ENCODE data around the gene B3GNT4.
"Not testable (repeated sequence)": the region's sequence is repeated elsewhere in the genome, so short reads cannot be mapped to it uniquely, and the experiment has no call there.

The B3GNT4 gene

DNA sequence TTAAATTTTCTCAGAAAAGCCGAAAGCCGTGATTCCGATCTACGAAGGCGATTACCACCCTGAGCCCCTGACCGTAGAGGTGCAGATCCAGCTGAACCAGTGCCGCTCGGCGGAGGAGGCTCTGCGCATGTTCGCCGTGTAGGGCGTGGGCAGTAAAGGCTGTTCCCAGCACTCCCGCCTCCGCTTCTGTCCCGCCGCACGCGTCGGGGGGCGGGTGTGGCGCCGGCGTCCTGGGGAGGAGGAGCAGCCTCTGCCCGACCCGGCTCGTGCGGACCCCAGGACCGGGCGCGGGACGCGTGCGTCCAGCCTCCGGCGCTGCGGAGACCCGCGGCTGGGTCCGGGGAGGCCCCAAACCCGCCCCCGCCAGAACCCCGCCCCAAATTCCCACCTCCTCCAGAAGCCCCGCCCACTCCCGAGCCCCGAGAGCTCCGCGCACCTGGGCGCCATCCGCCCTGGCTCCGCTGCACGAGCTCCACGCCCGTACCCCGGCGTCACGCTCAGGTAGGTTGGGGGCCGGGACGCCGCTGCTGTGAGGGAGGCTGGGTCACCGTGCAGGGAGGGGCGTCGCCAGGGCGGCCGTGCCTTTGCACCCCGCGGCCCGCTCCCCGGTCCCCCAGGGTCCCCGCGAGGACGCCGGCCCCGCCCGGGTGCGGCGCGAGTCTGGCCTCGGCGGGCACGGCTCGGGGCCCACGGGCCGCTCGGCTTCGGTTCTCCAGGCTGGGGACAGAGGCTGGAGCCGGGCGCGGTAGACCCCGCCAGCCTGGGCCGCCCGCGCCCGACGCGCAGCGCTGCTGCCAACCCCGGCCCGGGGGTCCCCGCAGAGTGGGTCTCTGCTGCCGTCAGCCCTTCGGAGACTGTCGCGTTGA lies at the start of gene B3GNT4:
Gene B3GNT4 (plus strand): TSS at position 409 of the 866 bp plus-strand sequence. CDS start 910 bp downstream, outside the sequence.
- DNase-seq (ENCODE audit: low spot score) = no peak

DNA sequence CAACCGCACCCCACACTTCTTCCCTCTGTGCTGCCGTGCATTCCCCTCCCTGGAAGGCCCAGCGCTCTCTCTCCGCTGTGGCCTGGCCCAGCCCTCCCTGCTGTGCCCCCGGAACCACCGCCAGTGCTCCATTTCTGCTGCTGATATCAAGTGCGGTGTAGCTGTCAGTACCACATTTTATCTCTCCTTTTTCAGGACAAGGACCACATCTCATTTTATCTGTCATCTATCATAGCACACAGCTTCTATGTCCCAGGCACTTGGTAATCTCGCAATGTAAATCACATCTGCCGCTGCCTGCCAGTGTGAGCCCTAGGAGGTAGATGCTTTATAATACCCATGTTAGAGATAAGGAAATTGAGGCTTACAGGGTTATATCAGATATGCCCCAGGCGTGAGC lies 47.8 kb upstream of the B3GNT4 start:
- DNase-seq (ENCODE audit: low spot score) = no peak

DNA sequence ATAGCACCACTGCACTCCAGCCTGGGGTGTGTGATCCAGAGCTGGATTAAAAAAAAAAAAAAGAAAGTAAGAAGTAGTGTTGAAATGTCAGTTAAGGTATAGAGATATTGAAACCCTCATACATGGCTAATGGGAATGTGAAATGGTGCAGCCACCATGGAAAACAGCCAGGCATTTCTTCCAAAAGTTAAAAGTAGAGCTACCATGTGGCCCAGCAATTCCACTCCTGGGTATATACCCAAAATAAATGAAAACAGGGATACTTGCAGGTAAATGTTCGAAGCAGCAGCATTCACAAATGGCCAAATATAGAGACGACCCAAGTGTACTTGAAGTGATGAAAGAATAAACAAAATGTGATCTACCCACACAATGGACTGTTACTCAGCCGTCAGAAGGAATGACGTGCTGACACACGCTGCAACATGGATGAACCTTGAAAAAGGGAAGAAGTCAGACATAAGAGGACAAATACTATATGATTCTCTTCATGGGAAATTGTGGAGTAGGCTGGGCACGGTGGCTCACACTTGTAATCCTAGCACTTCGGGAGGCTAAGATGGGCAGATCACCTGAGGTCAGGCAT lies 44.7 kb upstream of the B3GNT4 start:
- no peak for DNase-seq (ENCODE audit: low spot score)

DNA sequence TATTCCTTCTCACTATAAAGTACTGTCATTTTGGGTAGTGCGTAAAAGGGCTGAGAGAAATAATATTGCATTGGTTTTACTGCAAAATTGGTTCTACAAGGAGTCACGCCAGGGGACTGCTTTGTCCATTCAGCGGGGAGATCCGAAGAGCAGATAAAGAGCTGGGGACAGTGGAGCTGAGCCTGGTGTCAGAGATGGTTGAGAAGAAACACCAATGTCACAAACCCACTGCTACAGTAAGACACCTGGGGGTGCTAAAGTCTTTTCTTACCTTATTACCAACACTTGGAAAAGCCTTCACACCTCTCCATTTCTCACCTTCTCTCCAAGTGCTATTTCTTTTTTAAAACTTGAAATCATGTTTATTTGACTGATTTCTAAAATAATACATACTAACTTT lies 43.6 kb upstream of the B3GNT4 start:
- no peak for DNase-seq (ENCODE audit: low spot score)

DNA sequence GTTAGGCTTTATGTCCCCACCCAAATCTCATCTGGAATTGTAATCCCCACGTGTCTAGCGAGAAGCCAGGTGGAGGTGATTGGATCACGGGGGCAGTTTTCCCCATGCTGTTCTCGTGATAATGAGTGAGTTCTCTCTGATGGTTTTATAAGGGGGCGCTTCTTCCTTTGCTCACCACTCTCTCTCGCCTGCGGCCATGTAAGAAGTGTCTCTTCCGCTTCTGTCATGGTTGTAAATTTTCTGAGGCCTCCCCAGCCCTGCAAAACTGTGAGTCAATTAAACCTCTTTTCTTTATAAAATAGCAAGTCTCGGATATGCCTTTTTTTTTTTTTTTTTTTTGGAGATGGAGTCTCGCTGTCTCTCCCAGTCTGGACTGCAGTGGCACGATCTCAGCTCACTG lies 42.7 kb upstream of the B3GNT4 start:
- DNase-seq (ENCODE audit: low spot score) = no peak

DNA sequence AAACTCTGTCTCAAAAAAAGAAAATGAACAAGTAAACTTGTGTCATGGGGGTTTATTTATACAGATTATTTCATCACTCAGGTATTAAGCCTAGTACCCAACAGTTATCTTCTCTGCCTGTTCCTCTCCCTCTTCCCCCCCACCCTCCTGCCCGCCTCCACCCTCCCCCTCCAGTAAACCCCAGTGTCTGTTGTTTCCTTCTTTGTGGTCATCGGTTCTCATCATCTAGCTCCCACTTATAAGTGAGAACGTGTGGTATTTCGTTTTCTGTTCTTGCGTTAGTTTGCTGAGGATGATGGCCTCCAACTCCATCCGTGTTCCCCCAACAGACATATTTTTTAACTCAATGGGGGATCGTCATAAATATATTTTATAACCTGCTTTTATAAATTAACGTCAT lies 41.8 kb upstream of the B3GNT4 start:
- DNase-seq (ENCODE audit: low spot score) = no peak

DNA sequence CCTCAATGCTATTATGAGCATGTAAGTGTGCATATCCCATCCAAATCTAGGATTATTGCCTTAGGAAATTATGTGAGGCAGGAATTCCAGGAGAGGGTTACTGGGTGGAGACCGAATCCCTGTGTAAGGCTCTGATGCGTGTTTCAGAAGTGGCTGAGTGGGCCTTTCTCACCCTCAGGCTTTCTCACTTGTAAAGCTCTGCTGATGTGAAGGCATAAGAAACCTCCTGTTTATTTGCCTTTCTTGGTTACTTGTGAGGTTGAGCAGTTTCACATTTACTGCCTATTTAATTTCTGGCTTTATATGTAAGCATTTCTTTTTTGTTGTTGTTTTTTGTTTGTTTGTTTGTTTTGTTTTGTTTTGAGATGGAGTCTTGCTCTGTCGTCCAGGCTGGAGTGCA lies 40.5 kb upstream of the B3GNT4 start:
- no peak for DNase-seq (ENCODE audit: low spot score)

DNA sequence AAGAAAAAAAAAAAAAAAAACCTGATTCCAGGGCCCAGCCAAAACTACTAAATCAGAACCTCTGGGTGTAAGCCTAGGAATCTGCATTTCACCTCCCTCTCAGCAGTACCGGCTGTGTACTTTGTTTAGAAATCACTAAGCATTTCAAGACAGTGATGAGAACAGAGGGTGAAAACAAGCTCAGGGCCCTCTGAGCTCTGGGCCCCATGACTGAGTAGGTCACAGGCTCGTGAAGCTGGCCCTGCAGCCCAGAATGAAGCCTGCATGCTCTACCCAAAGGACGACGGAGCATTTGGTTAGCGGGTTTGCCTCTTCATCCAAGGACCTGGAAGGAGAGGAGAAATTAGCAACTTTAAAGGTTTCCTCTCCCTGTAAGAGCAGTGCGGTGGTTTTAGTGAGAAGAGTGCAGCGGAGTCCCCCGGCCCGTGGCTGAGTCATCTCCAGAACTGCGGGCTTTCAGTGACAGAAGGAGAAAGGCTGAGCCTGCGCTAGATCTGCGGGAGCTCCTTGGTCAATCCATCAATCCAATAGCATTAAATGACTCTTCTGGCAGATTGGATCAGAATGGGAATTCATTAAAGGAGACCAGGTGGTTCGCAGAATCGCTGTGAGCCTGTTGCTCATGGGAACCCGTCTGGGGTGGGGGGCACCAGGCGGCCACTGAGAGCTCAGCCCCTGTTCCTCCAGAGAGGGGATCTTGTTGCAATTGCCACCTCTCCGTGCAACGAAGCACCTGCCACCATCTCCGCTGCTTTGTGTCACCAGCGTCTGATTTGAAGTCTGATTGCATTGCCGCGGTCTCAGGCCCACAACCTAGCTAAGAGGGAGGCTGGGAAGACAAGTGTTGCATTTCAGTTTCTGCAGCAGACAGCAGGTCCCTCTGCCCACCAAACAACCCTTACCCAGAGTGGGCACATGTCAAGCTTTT lies 36.8 kb upstream of the B3GNT4 start:
- no peak for DNase-seq (ENCODE audit: low spot score)

DNA sequence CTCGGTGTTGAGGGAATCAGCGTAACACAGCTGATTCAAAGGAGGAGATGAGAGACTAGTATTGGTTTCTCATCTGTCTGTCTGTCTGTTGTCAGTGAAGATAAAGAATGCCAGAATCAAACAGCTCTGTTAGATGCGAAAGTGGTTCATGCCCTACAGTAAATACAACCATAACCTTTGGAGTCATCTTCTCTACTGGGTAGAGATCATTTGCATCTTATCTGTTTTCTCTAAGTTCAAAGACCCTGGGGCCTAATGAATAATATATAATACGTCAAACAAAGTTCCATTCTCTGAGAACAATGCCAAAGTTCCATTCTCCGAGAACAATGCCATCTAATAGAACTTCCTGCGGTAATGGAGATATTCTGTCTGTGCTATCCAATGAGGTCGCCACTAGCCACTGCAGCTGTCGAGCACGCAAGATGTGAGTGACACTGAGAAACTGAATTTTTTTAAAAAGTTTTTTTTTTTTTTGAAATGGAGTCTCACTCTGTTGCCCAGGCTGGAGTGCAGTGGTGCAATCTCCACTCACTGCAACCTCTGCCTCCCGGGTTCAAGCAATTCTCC lies 36.1 kb upstream of the B3GNT4 start:
- DNase-seq (ENCODE audit: low spot score) = no peak

DNA sequence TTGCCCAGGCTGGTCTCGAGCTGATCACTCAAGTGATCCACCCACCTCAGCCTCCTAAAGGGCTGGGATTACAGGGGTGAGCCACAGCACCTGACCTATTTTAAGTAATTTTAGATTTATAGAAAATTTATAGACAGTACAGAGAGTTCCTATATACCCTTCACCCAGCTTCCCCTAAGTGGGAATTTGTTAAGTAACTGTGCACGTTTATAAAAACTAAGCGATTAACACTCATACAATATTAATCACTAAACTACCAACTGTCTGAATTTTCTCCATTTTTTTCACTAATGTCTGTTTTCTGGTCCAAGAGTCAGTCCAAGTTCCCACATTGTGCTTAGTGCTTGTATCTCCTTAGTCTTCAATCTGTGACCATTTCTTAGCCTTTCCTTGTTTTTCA lies 35.0 kb upstream of the B3GNT4 start:
- DNase-seq (ENCODE audit: low spot score) = no peak

DNA sequence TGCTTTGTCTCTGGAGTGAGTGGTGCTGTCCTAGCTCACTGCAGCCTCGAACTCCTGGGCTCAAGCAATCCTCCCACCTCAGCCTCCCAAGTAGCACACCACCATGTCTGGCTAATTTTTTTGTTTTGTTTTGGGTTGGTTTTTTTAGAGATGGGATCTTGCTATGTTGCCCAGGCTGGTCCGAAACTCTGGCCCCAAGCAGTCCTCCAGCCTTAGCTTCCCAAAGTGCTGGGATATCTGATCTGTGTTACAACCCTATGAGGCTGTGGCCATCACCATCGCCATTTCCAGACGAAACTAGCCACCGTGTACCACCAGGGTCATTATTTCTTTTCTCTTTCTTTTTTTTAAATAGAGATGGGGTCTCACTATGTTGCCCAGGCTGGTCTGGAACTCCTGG lies 32.1 kb upstream of the B3GNT4 start:
- no peak for DNase-seq (ENCODE audit: low spot score)

DNA sequence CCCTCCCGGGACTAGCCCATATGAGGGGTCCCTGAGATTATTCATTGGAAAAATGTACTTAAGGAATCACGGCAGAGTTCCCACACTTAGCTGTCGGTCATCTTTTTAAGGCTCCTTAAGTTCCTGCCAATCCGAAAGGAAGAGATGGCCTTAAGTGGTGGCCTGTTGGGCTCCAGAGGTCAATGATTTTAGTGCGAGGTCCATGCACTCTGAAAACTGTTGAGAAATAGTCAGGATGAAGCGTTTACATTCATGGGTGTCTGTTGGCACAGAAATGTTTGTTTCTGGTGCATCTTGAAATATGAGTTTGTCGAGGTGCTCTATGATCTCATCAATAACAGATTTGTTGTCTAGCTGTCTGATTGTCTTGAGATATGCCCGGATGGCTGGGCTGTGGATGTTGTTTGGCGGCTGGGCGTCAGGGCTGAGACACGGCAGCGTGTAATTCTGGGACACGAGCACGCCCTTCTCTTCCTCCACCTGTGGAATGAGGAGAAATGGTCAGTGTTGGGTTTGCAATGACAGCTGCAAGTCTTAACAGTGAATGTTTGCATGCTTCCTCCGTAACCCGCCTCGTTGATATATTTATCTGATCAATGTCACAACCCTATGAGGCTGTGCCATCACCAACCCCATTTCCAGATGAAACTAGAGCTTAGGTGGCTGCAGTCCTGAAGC lies 31.1 kb upstream of the B3GNT4 start:
- no peak for DNase-seq (ENCODE audit: low spot score)

DNA sequence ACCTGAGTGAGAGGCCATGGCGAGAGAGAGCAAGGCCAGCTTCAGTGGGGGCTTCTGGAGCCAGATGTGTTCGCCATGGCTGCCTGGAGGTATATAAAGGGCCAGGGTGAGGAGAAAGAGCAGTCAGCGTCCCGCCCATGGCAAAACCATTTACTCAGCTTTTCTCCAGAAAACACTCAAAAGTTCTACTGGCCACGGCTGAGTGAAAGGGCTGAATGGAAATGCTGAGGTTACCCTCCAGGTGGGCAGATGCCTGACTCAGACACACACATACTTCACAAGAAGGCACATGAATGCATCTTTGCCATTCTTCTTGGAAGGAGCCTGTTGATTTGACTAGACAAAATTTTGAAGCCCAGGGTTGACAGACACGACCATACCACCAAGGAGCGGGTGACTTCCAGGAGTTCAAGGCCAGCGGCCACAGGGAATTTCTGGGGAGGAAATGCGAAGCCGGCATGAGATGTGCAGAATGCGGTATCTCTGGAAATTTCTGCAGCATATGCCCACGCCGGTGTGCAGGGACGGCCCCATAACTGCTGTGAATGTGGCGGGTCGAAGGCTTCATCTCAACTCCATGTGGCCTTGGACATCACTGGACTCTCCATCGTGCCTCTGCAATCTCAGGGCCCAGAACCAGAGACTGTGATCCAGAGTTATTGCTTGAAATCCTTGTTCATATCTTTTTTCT lies 29.2 kb upstream of the B3GNT4 start, which contains the start of gene IL31:
Gene IL31 (minus strand): TSS at position 67 of the 691 bp plus-strand sequence. CDS start 49 bp downstream, at position 18.
- no peak for DNase-seq (ENCODE audit: low spot score)

DNA sequence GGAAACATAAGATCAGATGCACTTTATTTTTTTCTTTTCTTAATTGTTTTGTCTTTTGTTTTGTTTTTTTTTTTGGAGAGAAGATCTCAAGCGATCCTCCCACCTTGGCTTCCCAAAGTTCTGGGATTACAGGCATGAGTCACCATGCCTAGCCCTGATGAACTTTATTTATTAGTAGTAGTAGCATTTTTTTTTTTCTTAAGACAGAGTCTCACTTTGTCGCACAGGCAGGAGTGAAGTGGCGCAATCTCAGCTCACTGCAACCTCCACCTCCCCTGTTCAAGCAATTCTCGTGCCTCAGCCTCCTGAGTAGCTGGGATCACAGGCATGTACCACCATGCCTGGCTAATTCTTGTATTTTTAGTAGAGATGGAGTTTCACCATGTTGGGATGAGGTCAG lies 27.0 kb upstream of the B3GNT4 start:
- DNase-seq (ENCODE audit: low spot score) = not testable (repeated sequence)

DNA sequence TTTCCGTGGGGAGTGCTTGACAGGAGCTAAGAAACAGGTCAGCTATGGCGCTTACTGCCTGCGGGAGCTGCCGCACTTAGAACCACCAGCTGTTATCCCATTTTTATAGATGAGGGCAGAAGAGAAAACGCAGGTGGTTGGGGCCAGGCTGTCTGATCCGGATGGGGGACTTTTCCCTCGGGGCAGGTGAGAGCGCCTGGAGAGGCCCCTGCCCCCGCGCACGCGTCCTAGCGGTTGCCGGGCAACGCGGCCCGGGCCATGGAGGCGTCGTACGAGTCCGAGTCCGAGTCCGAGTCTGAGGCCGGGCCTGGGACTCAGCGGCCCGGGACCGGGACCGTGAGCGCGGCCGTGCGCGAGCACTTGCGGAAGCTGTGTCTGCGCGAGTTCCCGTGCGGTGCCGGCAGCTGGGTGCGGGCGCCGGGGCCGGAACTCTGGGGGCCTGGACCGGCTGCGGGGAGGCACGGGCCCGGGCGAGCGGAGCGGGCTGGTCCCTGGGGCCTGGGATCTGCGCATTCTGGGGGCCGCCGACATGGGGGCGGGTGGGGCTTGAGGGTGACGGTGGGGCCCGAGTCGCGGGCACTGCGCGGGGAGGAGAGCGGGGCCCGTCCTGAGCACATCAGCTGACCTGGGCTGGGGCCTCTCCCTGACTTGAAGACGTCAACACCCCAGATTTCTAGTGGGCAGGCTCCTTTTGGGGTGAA lies 20.5 kb upstream of the B3GNT4 start, which contains the start of gene LRRC43:
Gene LRRC43 (plus strand): TSS at position 237 of the 701 bp plus-strand sequence. CDS start 22 bp downstream, at position 259.
- no peak for DNase-seq (ENCODE audit: low spot score)

DNA sequence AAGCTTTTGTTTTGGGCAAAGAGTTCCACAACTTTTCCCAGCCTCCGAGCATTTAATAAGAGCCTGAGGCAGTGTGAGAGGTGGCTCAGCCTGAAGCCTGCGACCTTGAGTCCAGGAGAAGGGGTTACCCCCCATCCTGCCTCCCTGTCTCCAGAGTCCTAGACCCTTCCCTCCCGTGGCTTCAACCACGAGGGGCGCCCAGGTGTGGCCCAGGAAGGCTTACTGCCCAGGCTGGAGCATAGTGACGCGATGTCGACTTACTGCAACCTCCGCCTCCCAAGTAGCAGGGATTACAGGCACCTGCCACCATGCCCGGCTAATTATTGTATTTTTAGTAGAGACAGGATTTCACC lies 19.9 kb upstream of the B3GNT4 start:
- no peak for DNase-seq (ENCODE audit: low spot score)

DNA sequence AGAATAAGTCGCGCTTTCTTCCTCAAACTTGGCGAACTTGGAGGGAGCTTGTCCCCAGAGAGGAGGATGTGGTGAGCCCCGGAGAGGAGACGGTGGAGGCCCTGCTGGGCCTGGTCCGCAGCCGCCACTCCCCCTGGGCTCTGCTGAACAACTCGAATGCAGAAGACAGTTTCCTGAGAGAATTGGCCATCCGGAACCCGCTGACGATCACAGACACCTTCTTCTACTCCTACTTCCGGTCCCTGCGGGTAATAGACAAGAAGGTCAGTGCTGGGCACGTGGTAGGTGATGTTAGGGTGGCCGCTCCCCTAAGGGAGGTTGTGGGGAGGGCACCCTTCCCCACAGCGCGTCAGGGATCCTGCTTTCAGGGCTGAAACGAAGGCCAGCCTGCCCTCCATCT lies 19.0 kb upstream of the B3GNT4 start:
- DNase-seq (ENCODE audit: low spot score) = no peak

DNA sequence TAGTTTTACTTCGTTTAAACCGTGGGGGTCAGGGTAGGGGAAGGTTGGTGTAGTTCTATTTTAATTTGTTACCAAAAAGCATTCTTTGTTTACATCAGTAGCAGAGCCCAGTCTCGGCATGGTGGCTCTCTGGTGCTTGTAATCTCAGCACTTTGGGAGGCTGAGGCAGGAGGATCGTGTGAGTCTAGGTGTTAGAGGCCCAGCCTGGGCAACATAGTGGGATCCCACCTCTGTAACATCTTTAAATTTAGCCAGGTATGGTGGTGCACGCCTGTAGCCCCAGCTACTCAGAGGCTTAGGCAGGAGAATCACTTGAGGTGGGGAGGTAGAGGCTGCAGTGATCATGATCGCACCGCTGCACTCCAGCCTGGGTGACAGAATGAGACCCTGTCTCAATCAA lies 18.4 kb upstream of the B3GNT4 start:
- DNase-seq (ENCODE audit: low spot score) = no peak

DNA sequence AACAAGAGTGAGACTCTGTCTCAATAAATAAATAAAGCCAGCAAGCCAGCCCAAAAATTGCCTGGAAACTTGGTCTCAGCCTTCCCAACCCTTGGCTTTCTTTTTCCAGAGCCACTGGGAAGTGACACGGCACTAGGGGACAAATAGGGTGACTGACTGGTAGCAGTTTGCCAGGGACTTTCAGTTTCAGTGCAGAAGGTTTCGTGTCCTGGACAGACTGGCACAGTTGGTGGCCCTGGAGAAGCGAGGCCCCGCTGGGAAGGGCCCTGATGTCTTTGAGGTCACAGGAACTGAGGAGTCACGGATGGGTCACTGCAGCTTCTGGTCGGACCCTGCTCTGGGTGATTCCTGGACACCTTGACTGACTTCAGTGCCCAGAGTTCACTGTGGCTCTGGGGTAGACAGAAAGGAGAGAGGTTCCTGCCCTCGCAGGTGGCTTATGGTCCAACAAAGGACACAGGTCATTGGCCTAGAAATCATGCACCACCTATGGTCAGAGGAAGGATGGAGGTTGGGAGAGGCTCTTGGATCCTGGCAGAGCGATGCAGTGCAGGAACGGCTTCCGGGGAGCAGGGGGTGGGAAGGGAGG lies 17.9 kb upstream of the B3GNT4 start:
- DNase-seq (ENCODE audit: low spot score) = no peak

DNA sequence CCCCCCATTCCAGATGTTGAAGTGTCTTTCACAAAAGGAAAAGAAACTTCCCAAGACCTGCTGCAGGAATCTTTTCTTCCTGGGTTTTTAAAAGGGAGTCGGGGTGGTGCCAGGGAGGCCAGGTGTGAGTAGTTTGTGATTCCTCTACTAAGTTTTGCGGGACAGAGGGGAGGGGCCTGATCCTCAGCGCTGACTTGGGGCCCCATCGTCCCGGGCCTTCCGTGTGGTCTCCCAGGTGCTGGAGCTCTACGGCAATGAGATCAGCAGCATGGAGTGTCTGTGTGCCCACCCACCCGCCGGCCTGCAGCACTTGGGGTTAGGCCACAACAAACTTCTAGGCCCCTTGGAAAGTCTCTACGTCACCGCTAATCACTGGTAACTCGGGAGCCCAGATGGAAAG lies 16.0 kb upstream of the B3GNT4 start:
- DNase-seq (ENCODE audit: low spot score) = no peak

Measured in RKO (cell line).